GM23338 (cell line): ENCODE data around the gene FAM76A. TPM values are rescaled to one million over a fixed set of nuclear protein-coding genes. Genes with fewer than 3 reads are reported as not detected.

Source experiments
- ATAC-seq: fragments of 200-7000 bp; cut with Tn5 transposase; 3 replicates; pipeline ENCODE4 v1.9.1; 2020
- DNase-seq: peaks from one replicate; pipeline ENCODE4 v3.0.0-alpha.2; 2015; ENCODE audit warnings: low spot score
- H2AFZ ChIP-seq: fragments of 200-600 bp; sonication (generic); 2 replicates; pipeline ENCODE4 v1.8.0; 2016; ENCODE audit warnings: antibody characterized with exemption, mild to moderate bottlenecking, moderate library complexity
- H3F3A ChIP-seq: fragments of 200-600 bp; sonication (generic); replicated peaks from 2 replicates; pipeline ENCODE4 v1.8.0; 2017; ENCODE audit warnings: antibody characterized with exemption, mixed run types, low read depth
- H3K27ac ChIP-seq: fragments of 200-600 bp; sonication (generic); 2 replicates; pipeline ENCODE4 v1.6.1; 2016; ENCODE audit warnings: low read depth
- H3K27me3 ChIP-seq: fragments of 200-600 bp; sonication (generic); 2 replicates; pipeline ENCODE4 v1.8.0; 2016; ENCODE audit warnings: mild to moderate bottlenecking, mixed run types, moderate library complexity; ENCODE audit not compliant: insufficient read depth
- H3K36me3 ChIP-seq: fragments of 200-600 bp; sonication (generic); 2 replicates; pipeline ENCODE4 v1.8.0; 2016; ENCODE audit warnings: mild to moderate bottlenecking; ENCODE audit not compliant: insufficient read depth
- H3K4me1 ChIP-seq: fragments of 200-600 bp; sonication (generic); 2 replicates; pipeline ENCODE4 v1.8.0; 2016; ENCODE audit warnings: mild to moderate bottlenecking, moderate library complexity; ENCODE audit not compliant: insufficient read depth
- H3K4me2 ChIP-seq: fragments of 200-600 bp; sonication (generic); 2 replicates; pipeline ENCODE4 v1.7.1; 2017; ENCODE audit warnings: mixed run types
- H3K4me3 ChIP-seq: fragments of 200-600 bp; sonication (generic); 2 replicates; pipeline ENCODE4 v1.6.1; 2016; ENCODE audit warnings: mixed run types
- H3K79me2 ChIP-seq: fragments of 200-600 bp; sonication (generic); replicated peaks from 2 replicates; pipeline ENCODE4 v1.8.0; 2017; ENCODE audit warnings: mild to moderate bottlenecking; ENCODE audit not compliant: insufficient read depth
- H3K9me2 ChIP-seq: fragments of 200-600 bp; sonication (generic); 2 replicates; pipeline ENCODE4 v1.8.0; 2017; ENCODE audit not compliant: insufficient read depth
- H4K20me1 ChIP-seq: fragments of 200-600 bp; sonication (generic); replicated peaks from 2 replicates; pipeline ENCODE4 v1.8.0; 2017; ENCODE audit warnings: mild to moderate bottlenecking; ENCODE audit not compliant: insufficient read depth
- H3K27ac Mint-ChIP-seq: 2 replicates; pipeline ENCODE4 v1.8.0; 2020; ENCODE audit warnings: inconsistent platforms, mild to moderate bottlenecking, moderate library complexity, mixed read lengths
- H3K27me3 Mint-ChIP-seq: 3 replicates; pipeline ENCODE4 v1.8.0; 2022; ENCODE audit warnings: low read depth, mild to moderate bottlenecking, moderate library complexity, mixed read lengths, inconsistent platforms; ENCODE audit not compliant: insufficient read depth, poor library complexity
- H3K36me3 Mint-ChIP-seq: 3 replicates; pipeline ENCODE4 v1.8.0; 2021; ENCODE audit warnings: low read depth, mild to moderate bottlenecking, inconsistent platforms, moderate library complexity, mixed read lengths
- H3K4me1 Mint-ChIP-seq: 3 replicates; pipeline ENCODE4 v1.8.0; 2020; ENCODE audit warnings: mild to moderate bottlenecking, inconsistent platforms, mixed read lengths
- H3K4me3 Mint-ChIP-seq: 3 replicates; pipeline ENCODE4 v1.8.0; 2021; ENCODE audit warnings: moderate library complexity, mild to moderate bottlenecking, inconsistent platforms, mixed read lengths
- H3K9me3 Mint-ChIP-seq: 3 replicates; pipeline ENCODE4 v1.8.0; 2020; ENCODE audit warnings: moderate library complexity, mild to moderate bottlenecking, inconsistent platforms, mixed read lengths
- CREB1 ChIP-seq: fragments of 250-450 bp; sonication (Bioruptor Pico); IDR thresholded peaks from 2 replicates; pipeline ENCODE4 v1.5.0; 2020; ENCODE audit warnings: low read depth, mild to moderate bottlenecking, moderate library complexity
- NANOG ChIP-seq: IDR thresholded peaks from 2 replicates; pipeline ENCODE4 v1.6.1; 2016; ENCODE audit warnings: antibody characterized with exemption, borderline replicate concordance
- ZNF114 ChIP-seq: fragments of 250-450 bp; sonication (Bioruptor Pico); IDR thresholded peaks from 2 replicates; pipeline ENCODE4 v1.5.0; 2020; ENCODE audit warnings: mild to moderate bottlenecking, moderate library complexity
- ZNF331 ChIP-seq: fragments of 250-450 bp; sonication (Bioruptor Pico); IDR thresholded peaks from 2 replicates; pipeline ENCODE4 v1.5.0; 2020; ENCODE audit warnings: low read depth, mild to moderate bottlenecking, moderate library complexity
- ZNF462 ChIP-seq: fragments of 250-450 bp; sonication (Bioruptor Pico); IDR thresholded peaks from 2 replicates; pipeline ENCODE4 v1.5.0; 2020; ENCODE audit warnings: mild to moderate bottlenecking, moderate library complexity
- polyA plus RNA-seq: library from polyadenylated mRNA; unstranded; fragments of >200 nt; fragmentation: Nextera tagmentation; extraction: Ambion mirVana; gene quantifications from 2 replicates; pipeline ENCODE4 v1.2.1, GENCODE V29; 2016
- total RNA-seq: library from RNA; depleted of rRNA; stranded (reverse); fragments of >200 nt; shearing (Covaris generic); gene quantifications from 2 replicates; pipeline ENCODE4 v1.2.3, GENCODE V29; 2014
- TF ChIP-seq, protein P1 (sequence below), 2 experiments: fragments of 200-600 bp in 1 of 2; sonication (generic) in 1 of 2; conservative IDR thresholded peaks; 2 replicates each; pipeline versions ENCODE4 v1.5.1 to v1.6.1; 2016 to 2017; ENCODE audit warnings: antibody characterized with exemption in 2 of 2, low read depth in 2 of 2, mild to moderate bottlenecking in 2 of 2, moderate library complexity in 1 of 2

FAM76A gene
- total and polyA plus RNA-seq, 2 experiments from 2014 or later, result 12.5 to 13.8 TPM

GRCh38 chr1:27713869-27714513, 11.8 kb upstream of the FAM76A start:
- ATAC-seq (no peak), DNase-seq (no peak)
- TF ChIP-seq CREB1 (CRISPR knock-in tag) (no peak), ZNF331 (no peak), NANOG (no peak), ZNF462 (CRISPR knock-in tag) (no peak), ZNF114 (CRISPR knock-in tag) (no peak)
- TF ChIP-seq, protein P1, sequence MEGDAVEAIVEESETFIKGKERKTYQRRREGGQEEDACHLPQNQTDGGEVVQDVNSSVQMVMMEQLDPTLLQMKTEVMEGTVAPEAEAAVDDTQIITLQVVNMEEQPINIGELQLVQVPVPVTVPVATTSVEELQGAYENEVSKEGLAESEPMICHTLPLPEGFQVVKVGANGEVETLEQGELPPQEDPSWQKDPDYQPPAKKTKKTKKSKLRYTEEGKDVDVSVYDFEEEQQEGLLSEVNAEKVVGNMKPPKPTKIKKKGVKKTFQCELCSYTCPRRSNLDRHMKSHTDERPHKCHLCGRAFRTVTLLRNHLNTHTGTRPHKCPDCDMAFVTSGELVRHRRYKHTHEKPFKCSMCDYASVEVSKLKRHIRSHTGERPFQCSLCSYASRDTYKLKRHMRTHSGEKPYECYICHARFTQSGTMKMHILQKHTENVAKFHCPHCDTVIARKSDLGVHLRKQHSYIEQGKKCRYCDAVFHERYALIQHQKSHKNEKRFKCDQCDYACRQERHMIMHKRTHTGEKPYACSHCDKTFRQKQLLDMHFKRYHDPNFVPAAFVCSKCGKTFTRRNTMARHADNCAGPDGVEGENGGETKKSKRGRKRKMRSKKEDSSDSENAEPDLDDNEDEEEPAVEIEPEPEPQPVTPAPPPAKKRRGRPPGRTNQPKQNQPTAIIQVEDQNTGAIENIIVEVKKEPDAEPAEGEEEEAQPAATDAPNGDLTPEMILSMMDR (conservative IDR thresholded peaks at IDR 0.05; ENCODE audit: low read depth in 2 of 2), result no peak
- H3K4me1 ChIP-seq, result no peaks in the 10 kb centered on the region
- no peaks in the 10 kb centered on the region for H3K36me3 ChIP-seq
- no peaks in the 10 kb centered on the region for H3K9me2 ChIP-seq
- Mint-ChIP-seq H3K27ac (no peak overlapping the region), H3K27me3 (peaks cover 3% of the 10 kb centered on the region), H3K4me1 (peaks cover 7% of the 10 kb centered on the region), H3K9me3 (peaks cover 6% of the 10 kb centered on the region), H3K4me3 (no peak overlapping the region), H3K36me3 (no peaks in the 10 kb centered on the region)
- no peak overlapping the region for H3K4me2 ChIP-seq
- H4K20me1 ChIP-seq, result no peaks in the 10 kb centered on the region
- H3K27ac ChIP-seq, result peak overlapping the region; percentile 42; the same call in 1 of the 2 replicates
- peak overlapping the region; percentile 86 for H2AFZ ChIP-seq
- H3K79me2 ChIP-seq, result no peaks in the 10 kb centered on the region
- H3K27me3 ChIP-seq, result no peaks in the 10 kb centered on the region
- H3F3A ChIP-seq, result no peaks in the 10 kb centered on the region
- H3K4me3 ChIP-seq, result no peak overlapping the region
